A549 (cell line): ENCODE data around the gene MLANA.

ENCODE experiments used
- ESRRA ChIP-seq: fragments of 150-350 bp; IDR thresholded peaks from 2 replicates; pipeline ENCODE4 v1.6.1; 2014; ENCODE audit warnings: mild to moderate bottlenecking, low read length, borderline replicate concordance
- KDM1A ChIP-seq: fragments of 200-600 bp; sonication (generic); IDR thresholded peaks from 2 replicates; pipeline ENCODE4 v1.6.1; 2016; ENCODE audit warnings: low read depth, mild to moderate bottlenecking
- MAZ ChIP-seq: fragments of 150-350 bp; IDR thresholded peaks from 2 replicates; pipeline ENCODE4 v1.6.1; 2014; ENCODE audit warnings: antibody characterized with exemption, low read depth, low read length, borderline replicate concordance
- POLR2A ChIP-seq: IDR thresholded peaks from 2 replicates; pipeline ENCODE4 v1.6.1; 2012; ENCODE audit warnings: mild to moderate bottlenecking, low read length
- TF ChIP-seq, protein P1 (sequence below): fragments of >200 bp; sonication (Bioruptor Twin); formaldehyde crosslinking; IDR thresholded peaks from 3 replicates; pipeline ENCODE4 v1.5.1; 2016
- TF ChIP-seq, protein P2 (sequence below): IDR thresholded peaks from 2 replicates; pipeline ENCODE4 v1.6.1; 2012
- TF ChIP-seq, protein P3 (sequence below): fragments of 200-600 bp; sonication (generic); IDR thresholded peaks from 2 replicates; pipeline ENCODE4 v1.6.1; 2016; ENCODE audit warnings: antibody characterized with exemption, mild to moderate bottlenecking, moderate library complexity

DNA sequence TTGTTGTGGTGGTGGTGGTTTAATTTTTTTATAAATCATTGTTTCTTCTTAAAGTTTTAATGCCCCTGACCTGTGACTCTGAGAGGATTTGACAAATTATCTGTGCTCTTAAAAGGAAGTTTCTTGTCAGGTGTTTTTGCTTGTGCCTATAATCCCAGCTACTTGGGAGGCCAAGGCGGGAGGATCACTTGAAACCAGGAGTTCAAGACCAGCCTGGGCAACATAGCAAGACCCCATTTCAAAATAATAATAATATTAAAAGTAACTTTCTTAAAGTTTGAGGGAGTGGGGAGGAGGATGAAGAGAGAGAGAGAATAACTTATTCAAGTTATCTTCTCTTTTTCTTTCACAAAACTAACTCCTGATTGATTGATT, 45.5 kb upstream of the MLANA start:
- TF ChIP-seq, protein P1, sequence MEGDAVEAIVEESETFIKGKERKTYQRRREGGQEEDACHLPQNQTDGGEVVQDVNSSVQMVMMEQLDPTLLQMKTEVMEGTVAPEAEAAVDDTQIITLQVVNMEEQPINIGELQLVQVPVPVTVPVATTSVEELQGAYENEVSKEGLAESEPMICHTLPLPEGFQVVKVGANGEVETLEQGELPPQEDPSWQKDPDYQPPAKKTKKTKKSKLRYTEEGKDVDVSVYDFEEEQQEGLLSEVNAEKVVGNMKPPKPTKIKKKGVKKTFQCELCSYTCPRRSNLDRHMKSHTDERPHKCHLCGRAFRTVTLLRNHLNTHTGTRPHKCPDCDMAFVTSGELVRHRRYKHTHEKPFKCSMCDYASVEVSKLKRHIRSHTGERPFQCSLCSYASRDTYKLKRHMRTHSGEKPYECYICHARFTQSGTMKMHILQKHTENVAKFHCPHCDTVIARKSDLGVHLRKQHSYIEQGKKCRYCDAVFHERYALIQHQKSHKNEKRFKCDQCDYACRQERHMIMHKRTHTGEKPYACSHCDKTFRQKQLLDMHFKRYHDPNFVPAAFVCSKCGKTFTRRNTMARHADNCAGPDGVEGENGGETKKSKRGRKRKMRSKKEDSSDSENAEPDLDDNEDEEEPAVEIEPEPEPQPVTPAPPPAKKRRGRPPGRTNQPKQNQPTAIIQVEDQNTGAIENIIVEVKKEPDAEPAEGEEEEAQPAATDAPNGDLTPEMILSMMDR, result no peak
- TF ChIP-seq POLR2A (no peak), MAZ (no peak), ESRRA (no peak), KDM1A (no peak)
- TF ChIP-seq, protein P2, sequence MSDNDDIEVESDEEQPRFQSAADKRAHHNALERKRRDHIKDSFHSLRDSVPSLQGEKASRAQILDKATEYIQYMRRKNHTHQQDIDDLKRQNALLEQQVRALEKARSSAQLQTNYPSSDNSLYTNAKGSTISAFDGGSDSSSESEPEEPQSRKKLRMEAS, result no peak
- TF ChIP-seq, protein P3, sequence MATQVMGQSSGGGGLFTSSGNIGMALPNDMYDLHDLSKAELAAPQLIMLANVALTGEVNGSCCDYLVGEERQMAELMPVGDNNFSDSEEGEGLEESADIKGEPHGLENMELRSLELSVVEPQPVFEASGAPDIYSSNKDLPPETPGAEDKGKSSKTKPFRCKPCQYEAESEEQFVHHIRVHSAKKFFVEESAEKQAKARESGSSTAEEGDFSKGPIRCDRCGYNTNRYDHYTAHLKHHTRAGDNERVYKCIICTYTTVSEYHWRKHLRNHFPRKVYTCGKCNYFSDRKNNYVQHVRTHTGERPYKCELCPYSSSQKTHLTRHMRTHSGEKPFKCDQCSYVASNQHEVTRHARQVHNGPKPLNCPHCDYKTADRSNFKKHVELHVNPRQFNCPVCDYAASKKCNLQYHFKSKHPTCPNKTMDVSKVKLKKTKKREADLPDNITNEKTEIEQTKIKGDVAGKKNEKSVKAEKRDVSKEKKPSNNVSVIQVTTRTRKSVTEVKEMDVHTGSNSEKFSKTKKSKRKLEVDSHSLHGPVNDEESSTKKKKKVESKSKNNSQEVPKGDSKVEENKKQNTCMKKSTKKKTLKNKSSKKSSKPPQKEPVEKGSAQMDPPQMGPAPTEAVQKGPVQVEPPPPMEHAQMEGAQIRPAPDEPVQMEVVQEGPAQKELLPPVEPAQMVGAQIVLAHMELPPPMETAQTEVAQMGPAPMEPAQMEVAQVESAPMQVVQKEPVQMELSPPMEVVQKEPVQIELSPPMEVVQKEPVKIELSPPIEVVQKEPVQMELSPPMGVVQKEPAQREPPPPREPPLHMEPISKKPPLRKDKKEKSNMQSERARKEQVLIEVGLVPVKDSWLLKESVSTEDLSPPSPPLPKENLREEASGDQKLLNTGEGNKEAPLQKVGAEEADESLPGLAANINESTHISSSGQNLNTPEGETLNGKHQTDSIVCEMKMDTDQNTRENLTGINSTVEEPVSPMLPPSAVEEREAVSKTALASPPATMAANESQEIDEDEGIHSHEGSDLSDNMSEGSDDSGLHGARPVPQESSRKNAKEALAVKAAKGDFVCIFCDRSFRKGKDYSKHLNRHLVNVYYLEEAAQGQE, result no peak
